Measurements from ENCODE around the gene ATG7.

The ATG7 gene

GRCh38 chr3:11539677-11540076, 267.5 kb downstream of the ATG7 start:
- DNase-seq (ENCODE audit: low spot score) = no peak

GRCh38 chr3:11541321-11542303, 269.4 kb downstream of the ATG7 start:
- no peak for DNase-seq (ENCODE audit: low spot score)

GRCh38 chr3:11542551-11542950, 270.4 kb downstream of the ATG7 start:
- no peak for DNase-seq (ENCODE audit: low spot score)

GRCh38 chr3:11543141-11543947, 271.1 kb downstream of the ATG7 start:
- DNase-seq (ENCODE audit: low spot score) = no peak

GRCh38 chr3:11543948-11544387, 271.8 kb downstream of the ATG7 start:
- DNase-seq (ENCODE audit: low spot score) = no peak

GRCh38 chr3:11544412-11545181, 272.4 kb downstream of the ATG7 start:
- DNase-seq (ENCODE audit: low spot score) = no peak

GRCh38 chr3:11545186-11545851, 273.1 kb downstream of the ATG7 start:
- no peak for DNase-seq (ENCODE audit: low spot score)

GRCh38 chr3:11546657-11547302, 274.6 kb downstream of the ATG7 start:
- no peak for DNase-seq (ENCODE audit: low spot score)

GRCh38 chr3:11547498-11547897, 275.3 kb downstream of the ATG7 start:
- DNase-seq (ENCODE audit: low spot score) = no peak

- DNase-seq (ENCODE audit: low spot score) = no peak
Observed at GRCh38 chr3:11548721-11549131, 276.5 kb downstream of the ATG7 start.

GRCh38 chr3:11549580-11550140, 277.5 kb downstream of the ATG7 start:
- no peak for DNase-seq (ENCODE audit: low spot score)

GRCh38 chr3:11551036-11551435, 278.8 kb downstream of the ATG7 start:
- no peak for DNase-seq (ENCODE audit: low spot score)

GRCh38 chr3:11552289-11553264, 280.4 kb downstream of the ATG7 start:
- DNase-seq (ENCODE audit: low spot score) = no peak

- DNase-seq (ENCODE audit: low spot score) = no peak
Observed at GRCh38 chr3:11553436-11554235, 281.4 kb downstream of the ATG7 start.

GRCh38 chr3:11554236-11554610, 282.0 kb downstream of the ATG7 start:
- no peak for DNase-seq (ENCODE audit: low spot score)

GRCh38 chr3:11554666-11555065, 282.5 kb downstream of the ATG7 start:
- DNase-seq (ENCODE audit: low spot score) = no peak

- DNase-seq (ENCODE audit: low spot score) = no peak
Observed at GRCh38 chr3:11555211-11555782, 283.1 kb downstream of the ATG7 start.

All from HuH-7.5 (cell line).